ENCODE measurements around the gene CLRN1. TPM values are rescaled to one million over a fixed set of nuclear protein-coding genes. Genes with fewer than 3 reads are reported as not detected.

The CLRN1 gene
- total RNA-seq, 5 donors from 2014 or later (not counting 1 experiment from before 2014, with no cell fraction given), result not detected

GRCh38 chr3:150985711-150986110 lies 13.2 kb upstream of the CLRN1 start:
- H3K36me3 Mint-ChIP-seq, result no peaks in the 10 kb centered on the region

GRCh38 chr3:150984066-150984465 lies 11.5 kb upstream of the CLRN1 start:
- CTCF ChIA-PET, result no interaction called here
- POLR2A ChIA-PET, result no interaction called here
- Histone ChIP-seq H3K27me3 (replicated peaks in 1 of 2; ENCODE audit: control insufficient read depth in 2 of 2, extremely low read depth in 1 of 2, insufficient read depth in 2 of 2, low read length in 1 of 2) (peaks cover 0 to under 1% of the 10 kb centered on the region in 2 experiments), H3K4me1 (ENCODE audit: control insufficient read depth in 1 of 2, extremely low read depth in 1 of 2, insufficient read depth in 2 of 2, low read length in 2 of 2) (no peaks in the 10 kb centered on the region), H3K36me3 (ENCODE audit: control insufficient read depth in 2 of 2, extremely low read depth in 1 of 2, insufficient read depth in 1 of 2, low read length in 1 of 2) (no peaks in the 10 kb centered on the region), H3K27ac (ENCODE audit: low read length) (no peak overlapping the region), H3K4me3 (ENCODE audit: control insufficient read depth in 1 of 2, extremely low read depth in 1 of 2, low read length in 1 of 2) (no peak overlapping the region), H3K9me3 (no peaks in the 10 kb centered on the region)
- no peak for ATAC-seq (replicated peaks in 1 of 4)
- H3K9me3 Mint-ChIP-seq, result peaks cover 0 to 6% (median 5%) of the 10 kb centered on the region in 3 donors
- no peaks in the 10 kb centered on the region for H3K36me3 Mint-ChIP-seq
- no peak overlapping the region for H3K27ac Mint-ChIP-seq
- H3K4me1 Mint-ChIP-seq, result no peaks in the 10 kb centered on the region
- DNase-seq, result no peak
- no peak overlapping the region for H3K4me3 Mint-ChIP-seq
- peaks cover 9 to 17% of the 10 kb centered on the region in 2 donors for H3K27me3 Mint-ChIP-seq

More at GRCh38 chr3:150985711-150986110, 13.2 kb upstream of the CLRN1 start:
- Mint-ChIP-seq H3K4me1 (no peaks in the 10 kb centered on the region), H3K4me3 (no peak overlapping the region), H3K27ac (no peak overlapping the region), H3K27me3 (peaks cover 12 to 19% of the 10 kb centered on the region in 2 donors), H3K9me3 (peaks cover 0 to 6% (median 5%) of the 10 kb centered on the region in 3 donors)
- POLR2A ChIA-PET, result no interaction called here
- Histone ChIP-seq H3K27ac (ENCODE audit: low read length) (no peak overlapping the region), H3K9me3 (no peaks in the 10 kb centered on the region), H3K36me3 (ENCODE audit: control insufficient read depth in 2 of 2, extremely low read depth in 1 of 2, insufficient read depth in 1 of 2, low read length in 1 of 2) (no peaks in the 10 kb centered on the region), H3K4me1 (ENCODE audit: control insufficient read depth in 1 of 2, extremely low read depth in 1 of 2, insufficient read depth in 2 of 2, low read length in 2 of 2) (no peaks in the 10 kb centered on the region), H3K27me3 (replicated peaks in 1 of 2; ENCODE audit: control insufficient read depth in 2 of 2, extremely low read depth in 1 of 2, insufficient read depth in 2 of 2, low read length in 1 of 2) (peaks cover 0 to 7% of the 10 kb centered on the region in 2 experiments), H3K4me3 (ENCODE audit: control insufficient read depth in 1 of 2, extremely low read depth in 1 of 2, low read length in 1 of 2) (no peak overlapping the region)
- CTCF ChIA-PET, result no interaction called here
- no peak for DNase-seq
- ATAC-seq (replicated peaks in 1 of 4), result no peak

- Mint-ChIP-seq H3K36me3 (no peaks in the 10 kb centered on the region), H3K4me3 (no peak overlapping the region), H3K27ac (no peak overlapping the region), H3K4me1 (no peaks in the 10 kb centered on the region), H3K9me3 (no peaks in the 10 kb centered on the region), H3K27me3 (peaks cover 8 to 13% of the 10 kb centered on the region in 2 donors)
- Histone ChIP-seq H3K4me1 (ENCODE audit: control insufficient read depth in 1 of 2, extremely low read depth in 1 of 2, insufficient read depth in 2 of 2, low read length in 2 of 2) (no peaks in the 10 kb centered on the region), H3K27ac (ENCODE audit: low read length) (no peak overlapping the region), H3K9me3 (no peaks in the 10 kb centered on the region), H3K4me3 (ENCODE audit: control insufficient read depth in 1 of 2, extremely low read depth in 1 of 2, low read length in 1 of 2) (no peak overlapping the region), H3K27me3 (replicated peaks in 1 of 2; ENCODE audit: control insufficient read depth in 2 of 2, extremely low read depth in 1 of 2, insufficient read depth in 2 of 2, low read length in 1 of 2) (peaks cover 0 to 2% of the 10 kb centered on the region in 2 experiments), H3K36me3 (ENCODE audit: control insufficient read depth in 2 of 2, extremely low read depth in 1 of 2, insufficient read depth in 1 of 2, low read length in 1 of 2) (no peaks in the 10 kb centered on the region)
- 100% methylated on average over 1 of the region's 4 CpGs for WGBS (ENCODE audit: insufficient coverage)
- ChIA-PET CTCF (interaction anchor here in 1 of 2 donors (0.6 to 0.7 kb wide), 2 partner anchors 14 to 839 kb away, joined by 3 to 5 read pairs; no protein-coding TSS in a partner anchor), POLR2A (no interaction called here)
- ATAC-seq (replicated peaks in 1 of 4) (no peak), DNase-seq (no peak)
Measured at GRCh38 chr3:150978566-150979148, 6.1 kb upstream of the CLRN1 start.

- H3K27ac ChIP-seq (ENCODE audit: low read length), result no peak overlapping the region
- Mint-ChIP-seq H3K9me3 (no peaks in the 10 kb centered on the region), H3K4me1 (no peaks in the 10 kb centered on the region), H3K27me3 (peaks cover 4 to 13% of the 10 kb centered on the region in 2 donors), H3K27ac (no peak overlapping the region), H3K4me3 (no peak overlapping the region), H3K36me3 (no peaks in the 10 kb centered on the region)
- CTCF ChIA-PET, result no interaction called here
- POLR2A ChIA-PET, result no interaction called here
- no peaks in the 10 kb centered on the region for H3K36me3 ChIP-seq (ENCODE audit: control insufficient read depth in 2 of 2, extremely low read depth in 1 of 2, insufficient read depth in 1 of 2, low read length in 1 of 2)
- H3K9me3 ChIP-seq, result no peaks in the 10 kb centered on the region
- 17% methylated on average over 1 of the region's 3 CpGs for WGBS (ENCODE audit: insufficient coverage)
- H3K4me3 ChIP-seq (ENCODE audit: control insufficient read depth in 1 of 2, extremely low read depth in 1 of 2, low read length in 1 of 2), result no peak overlapping the region
- no peak for ATAC-seq (replicated peaks in 1 of 4)
- no peaks in the 10 kb centered on the region for H3K4me1 ChIP-seq (ENCODE audit: control insufficient read depth in 1 of 2, extremely low read depth in 1 of 2, insufficient read depth in 2 of 2, low read length in 2 of 2)
- no peak for DNase-seq
- peaks cover 0 to 7% of the 10 kb centered on the region in 2 experiments for H3K27me3 ChIP-seq (replicated peaks in 1 of 2; ENCODE audit: control insufficient read depth in 2 of 2, extremely low read depth in 1 of 2, insufficient read depth in 2 of 2, low read length in 1 of 2)
Measured at GRCh38 chr3:150975992-150976368, 3.5 kb upstream of the CLRN1 start.

GRCh38 chr3:150975086-150975991 lies 2.8 kb upstream of the CLRN1 start:
- ChIA-PET CTCF (no interaction called here), POLR2A (no interaction called here)
- peaks cover 4 to 13% of the 10 kb centered on the region in 2 donors for H3K27me3 Mint-ChIP-seq
- DNase-seq, result no peak
- H3K9me3 Mint-ChIP-seq, result no peaks in the 10 kb centered on the region
- Histone ChIP-seq H3K36me3 (ENCODE audit: control insufficient read depth in 2 of 2, extremely low read depth in 1 of 2, insufficient read depth in 1 of 2, low read length in 1 of 2) (no peaks in the 10 kb centered on the region), H3K4me3 (ENCODE audit: control insufficient read depth in 1 of 2, extremely low read depth in 1 of 2, low read length in 1 of 2) (no peak overlapping the region), H3K4me1 (ENCODE audit: control insufficient read depth in 1 of 2, extremely low read depth in 1 of 2, insufficient read depth in 2 of 2, low read length in 2 of 2) (no peaks in the 10 kb centered on the region), H3K27ac (ENCODE audit: low read length) (no peak overlapping the region), H3K9me3 (no peaks in the 10 kb centered on the region), H3K27me3 (replicated peaks in 1 of 2; ENCODE audit: control insufficient read depth in 2 of 2, extremely low read depth in 1 of 2, insufficient read depth in 2 of 2, low read length in 1 of 2) (peaks cover 0 to 7% of the 10 kb centered on the region in 2 experiments)
- WGBS (ENCODE audit: insufficient coverage), result no CpG with 5 or more reads among the region's 7 CpGs
- no peaks in the 10 kb centered on the region for H3K36me3 Mint-ChIP-seq
- no peaks in the 10 kb centered on the region for H3K4me1 Mint-ChIP-seq
- no peak for ATAC-seq (replicated peaks in 1 of 4)
- no peak overlapping the region for H3K4me3 Mint-ChIP-seq
- no peak overlapping the region for H3K27ac Mint-ChIP-seq

GRCh38 chr3:150970665-150971324 lies 1.7 kb downstream of the CLRN1 start:
- Mint-ChIP-seq H3K27me3 (peaks cover 4 to 5% of the 10 kb centered on the region in 2 donors), H3K27ac (no peak overlapping the region), H3K9me3 (no peaks in the 10 kb centered on the region), H3K4me1 (no peaks in the 10 kb centered on the region), H3K4me3 (no peak overlapping the region), H3K36me3 (no peaks in the 10 kb centered on the region)
- whole genome bisulfite sequencing (ENCODE audit: insufficient coverage), result 82% methylated on average over 5 of the region's 6 CpGs
- DNase-seq, result no peak
- no peak for ATAC-seq (replicated peaks in 1 of 4)
- no peaks in the 10 kb centered on the region for H3K4me1 ChIP-seq (ENCODE audit: control insufficient read depth in 1 of 2, extremely low read depth in 1 of 2, insufficient read depth in 2 of 2, low read length in 2 of 2)
- H3K36me3 ChIP-seq (ENCODE audit: control insufficient read depth in 2 of 2, extremely low read depth in 1 of 2, insufficient read depth in 1 of 2, low read length in 1 of 2), result no peaks in the 10 kb centered on the region
- ChIA-PET CTCF (interaction anchor here in 1 of 2 donors (0.6 kb wide), 1 partner anchor 9 kb away, joined by 4 read pairs; no protein-coding TSS in a partner anchor), POLR2A (no interaction called here)
- H3K9me3 ChIP-seq, result no peaks in the 10 kb centered on the region
- H3K27me3 ChIP-seq (replicated peaks in 1 of 2; ENCODE audit: control insufficient read depth in 2 of 2, extremely low read depth in 1 of 2, insufficient read depth in 2 of 2, low read length in 1 of 2), result peaks cover 0 to 5% of the 10 kb centered on the region in 2 experiments
- H3K4me3 ChIP-seq (ENCODE audit: control insufficient read depth in 1 of 2, extremely low read depth in 1 of 2, low read length in 1 of 2), result no peak overlapping the region
- H3K27ac ChIP-seq (ENCODE audit: low read length), result no peak overlapping the region

All from T-cell (primary cell).